GM12864 (cell line): ENCODE measurements around the gene SLC17A5.

Source experiments
- DNase-seq: peaks from one replicate; pipeline ENCODE4 v3.0.0-alpha.2; 2011; ENCODE audit warnings: low read depth
- H3K4me3 ChIP-seq: 2 replicates; pipeline ENCODE4 v1.5.1; 2011; ENCODE audit warnings: mild to moderate bottlenecking, low read depth, low read length, control low read depth
- TF ChIP-seq, protein P1 (sequence below): IDR thresholded peaks from 2 replicates; pipeline ENCODE4 v1.5.1; 2011; ENCODE audit warnings: low read depth, mild to moderate bottlenecking, moderate library complexity, low read length, control low read depth, inconsistent platforms; ENCODE audit errors: missing control alignments

Gene SLC17A5

DNA sequence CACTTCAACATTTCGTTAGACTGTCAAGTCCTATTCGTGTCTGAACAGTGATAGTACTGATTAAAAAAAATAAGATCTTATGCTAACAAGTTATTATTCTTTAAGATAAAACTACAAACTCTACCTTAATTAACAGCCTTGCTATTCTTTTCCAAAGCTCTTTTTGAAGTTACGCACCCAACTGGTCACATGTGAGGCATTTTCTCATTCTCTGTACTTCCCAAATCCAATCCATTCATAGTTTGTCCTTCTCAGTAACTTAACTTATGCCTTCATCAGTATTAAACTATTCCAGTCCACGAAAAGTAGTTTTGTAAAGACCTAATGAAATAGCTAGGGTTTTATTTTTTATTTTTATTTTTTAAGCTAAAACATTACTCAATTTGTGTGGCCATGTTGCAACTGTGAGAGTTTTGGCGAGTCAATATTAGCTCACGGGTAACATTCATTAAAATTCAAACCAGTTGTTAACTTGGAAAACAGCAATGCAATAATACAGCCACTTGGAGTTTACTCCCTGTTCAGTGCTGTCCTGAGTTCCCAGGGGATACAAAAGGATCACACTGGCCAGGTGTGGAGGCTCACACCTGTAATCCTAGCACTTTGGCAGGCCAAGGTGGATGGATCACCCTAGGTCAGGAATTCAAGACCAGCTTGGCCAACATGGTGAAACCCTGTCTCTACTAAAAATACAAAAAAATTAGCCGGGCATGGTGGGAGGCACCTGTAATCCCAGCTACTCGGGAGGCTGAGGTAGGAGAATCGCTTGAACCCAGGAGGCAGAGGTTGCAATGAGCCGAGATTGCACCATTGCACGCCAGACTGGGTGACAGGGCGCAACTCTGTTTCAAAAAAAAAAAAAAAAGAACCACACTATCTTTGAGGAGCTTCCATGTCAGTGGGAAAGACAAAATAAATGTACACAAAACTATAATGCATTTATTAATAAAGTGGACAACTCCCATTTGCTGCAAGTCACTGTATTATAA is 105.0 kb downstream of the SLC17A5 start:
- no peak for DNase-seq
- TF ChIP-seq, protein P1, sequence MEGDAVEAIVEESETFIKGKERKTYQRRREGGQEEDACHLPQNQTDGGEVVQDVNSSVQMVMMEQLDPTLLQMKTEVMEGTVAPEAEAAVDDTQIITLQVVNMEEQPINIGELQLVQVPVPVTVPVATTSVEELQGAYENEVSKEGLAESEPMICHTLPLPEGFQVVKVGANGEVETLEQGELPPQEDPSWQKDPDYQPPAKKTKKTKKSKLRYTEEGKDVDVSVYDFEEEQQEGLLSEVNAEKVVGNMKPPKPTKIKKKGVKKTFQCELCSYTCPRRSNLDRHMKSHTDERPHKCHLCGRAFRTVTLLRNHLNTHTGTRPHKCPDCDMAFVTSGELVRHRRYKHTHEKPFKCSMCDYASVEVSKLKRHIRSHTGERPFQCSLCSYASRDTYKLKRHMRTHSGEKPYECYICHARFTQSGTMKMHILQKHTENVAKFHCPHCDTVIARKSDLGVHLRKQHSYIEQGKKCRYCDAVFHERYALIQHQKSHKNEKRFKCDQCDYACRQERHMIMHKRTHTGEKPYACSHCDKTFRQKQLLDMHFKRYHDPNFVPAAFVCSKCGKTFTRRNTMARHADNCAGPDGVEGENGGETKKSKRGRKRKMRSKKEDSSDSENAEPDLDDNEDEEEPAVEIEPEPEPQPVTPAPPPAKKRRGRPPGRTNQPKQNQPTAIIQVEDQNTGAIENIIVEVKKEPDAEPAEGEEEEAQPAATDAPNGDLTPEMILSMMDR: no peak
- H3K4me3 ChIP-seq: no peak overlapping the region

DNA sequence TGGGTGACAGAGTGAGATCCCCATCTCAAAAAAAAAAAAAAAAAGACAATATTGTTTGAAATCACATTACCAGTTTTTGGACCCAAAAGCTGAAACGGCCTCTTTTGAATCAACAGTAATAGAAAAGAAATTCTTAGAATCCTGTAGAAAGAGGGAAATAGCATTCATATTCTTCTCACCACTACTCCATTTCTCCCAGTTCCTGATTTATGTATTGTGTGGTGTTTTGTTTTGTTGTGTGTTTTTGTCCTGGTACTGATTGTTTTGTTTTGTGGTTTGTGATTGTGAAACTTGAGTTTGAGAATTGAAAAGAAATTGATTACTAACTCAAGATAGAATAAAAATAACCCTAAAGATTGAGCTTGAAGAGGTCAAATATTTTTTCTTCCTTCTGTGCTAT is 106.8 kb downstream of the SLC17A5 start:
- TF ChIP-seq, protein P1: no peak
- no peak overlapping the region for H3K4me3 ChIP-seq
- DNase-seq: no peak
